Breast epithelium (tissue), 3 donors: ENCODE results near the gene SIDT1.

Experiments
- POLR2A ChIP-seq: fragments of 450-650 bp; IDR thresholded peaks from one replicate; pipeline ENCODE4 v1.6.1; 2016; ENCODE audit warnings: antibody characterized with exemption, mild to moderate bottlenecking, moderate library complexity
- POLR2AphosphoS5 ChIP-seq, 3 donors: sonication (generic); formaldehyde crosslinking; IDR thresholded peaks; one replicate each; pipeline ENCODE4 v1.6.1; 2017; ENCODE audit warnings: antibody characterized with exemption in 3 of 3

- TF ChIP-seq POLR2A: no peak
- no peak for TF ChIP-seq POLR2AphosphoS5 (IDR thresholded peaks at IDR 0.05)
These were observed 16.1 kb downstream of the SIDT1 start for GRCh38 chr3:113548501-113548900.
